AG04450 (cell line): ENCODE measurements around the gene STK10. TPM values are rescaled to one million over a fixed set of nuclear protein-coding genes. Genes with fewer than 3 reads are reported as not detected.

ENCODE experiments used
- CTCF ChIA-PET: fragments of 300-600, 350-600 bp; formaldehyde crosslinking; extraction: SDS; loops from one replicate; lab custom pipeline; 2022; ENCODE audit warnings: antibody characterized with exemption, inconsistent platforms; lab: Charles Lee
- POLR2A ChIA-PET: fragments of 350-600 bp; formaldehyde crosslinking; extraction: SDS; loops from one replicate; lab custom pipeline; 2021; ENCODE audit warnings: antibody characterized with exemption, inconsistent platforms; lab: Yijun Ruan, JAX
- DNase-seq: peaks from one replicate; pipeline ENCODE4 v3.0.0-alpha.2; 2011; ENCODE audit warnings: low read depth, low spot score
- H3K27ac ChIP-seq: one replicate; pipeline ENCODE4 v1.5.1; 2012; ENCODE audit warnings: low read depth, low read length, control low read depth
- H3K27me3 ChIP-seq: one replicate; pipeline ENCODE4 v1.6.0; 2012; ENCODE audit warnings: low read length; ENCODE audit not compliant: control insufficient read depth, insufficient read depth
- H3K4me3 ChIP-seq: 2 replicates; pipeline ENCODE4 v1.5.1; 2011; ENCODE audit warnings: mild to moderate bottlenecking, low read depth, low read length, control low read depth
- H3K9me3 ChIP-seq: 2 replicates; pipeline ENCODE4 v1.5.1; 2012; ENCODE audit warnings: low read length; ENCODE audit not compliant: control insufficient read depth, insufficient read depth
- polyA plus RNA-seq: library from polyadenylated mRNA; depleted of rRNA; stranded (reverse); fragments of >200 nt; gene quantifications from 2 replicates; pipeline ENCODE4 v1.2.3, GENCODE V29; 2011
- TF ChIP-seq, protein P1 (sequence below): IDR thresholded peaks from 2 replicates; pipeline ENCODE4 v1.5.1; 2011; ENCODE audit warnings: low read depth, low read length, control low read depth, inconsistent platforms

STK10 gene
- polyA plus RNA-seq, 1 experiment, result 7.8 TPM

- POLR2A ChIA-PET, result interaction anchor here (0.6 to 1.2 kb wide), 2 partner anchors 66 to 299 kb away, joined by 3 to 4 read pairs; no protein-coding TSS in a partner anchor
- Histone ChIP-seq H3K27me3 (no peaks in the 10 kb centered on the region), H3K9me3 (no peaks in the 10 kb centered on the region), H3K27ac (no peak overlapping the region), H3K4me3 (no peak overlapping the region)
- TF ChIP-seq, protein P1, sequence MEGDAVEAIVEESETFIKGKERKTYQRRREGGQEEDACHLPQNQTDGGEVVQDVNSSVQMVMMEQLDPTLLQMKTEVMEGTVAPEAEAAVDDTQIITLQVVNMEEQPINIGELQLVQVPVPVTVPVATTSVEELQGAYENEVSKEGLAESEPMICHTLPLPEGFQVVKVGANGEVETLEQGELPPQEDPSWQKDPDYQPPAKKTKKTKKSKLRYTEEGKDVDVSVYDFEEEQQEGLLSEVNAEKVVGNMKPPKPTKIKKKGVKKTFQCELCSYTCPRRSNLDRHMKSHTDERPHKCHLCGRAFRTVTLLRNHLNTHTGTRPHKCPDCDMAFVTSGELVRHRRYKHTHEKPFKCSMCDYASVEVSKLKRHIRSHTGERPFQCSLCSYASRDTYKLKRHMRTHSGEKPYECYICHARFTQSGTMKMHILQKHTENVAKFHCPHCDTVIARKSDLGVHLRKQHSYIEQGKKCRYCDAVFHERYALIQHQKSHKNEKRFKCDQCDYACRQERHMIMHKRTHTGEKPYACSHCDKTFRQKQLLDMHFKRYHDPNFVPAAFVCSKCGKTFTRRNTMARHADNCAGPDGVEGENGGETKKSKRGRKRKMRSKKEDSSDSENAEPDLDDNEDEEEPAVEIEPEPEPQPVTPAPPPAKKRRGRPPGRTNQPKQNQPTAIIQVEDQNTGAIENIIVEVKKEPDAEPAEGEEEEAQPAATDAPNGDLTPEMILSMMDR, result no peak
- DNase-seq, result no peak
- CTCF ChIA-PET, result interaction anchor here (0.7 to 2.9 kb wide), 2 partner anchors 15 to 106 kb away, joined by 3 to 17 read pairs; partner anchors contain the start of gene STK10
Measured at GRCh38 chr5:172173564-172174153, 14.4 kb downstream of the STK10 start.

DNA sequence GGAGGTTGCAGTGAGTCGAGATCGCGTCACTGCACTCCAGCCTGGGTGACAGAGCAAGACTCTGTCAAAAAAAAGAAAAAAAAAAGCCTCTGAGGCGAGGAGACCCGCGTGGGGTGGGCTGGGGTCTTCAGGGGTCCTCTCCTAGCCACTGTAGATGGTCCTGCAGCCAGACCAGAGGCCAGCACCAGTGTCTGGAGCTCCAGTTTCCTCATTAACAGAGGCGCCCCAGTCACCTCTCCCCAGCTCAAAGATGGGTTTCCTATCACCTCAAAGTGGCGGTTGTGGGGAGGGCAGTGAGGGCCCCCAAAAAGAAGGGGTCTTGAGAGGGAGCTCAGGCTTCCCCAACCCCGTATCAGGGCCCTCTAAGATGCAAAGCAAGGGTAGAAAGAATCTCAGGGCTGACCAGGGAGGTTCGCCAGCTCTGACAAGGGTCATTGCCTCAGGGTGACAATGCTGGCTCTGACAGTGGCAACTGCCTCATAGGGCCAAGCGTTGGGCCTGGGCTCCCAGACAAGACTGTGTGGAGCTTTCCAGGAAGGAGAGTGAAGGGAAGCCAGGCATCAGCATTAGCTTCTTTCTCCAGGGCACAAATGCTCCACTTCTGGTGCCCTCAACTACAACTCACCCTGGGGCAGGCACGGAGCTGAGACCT, 15.0 kb downstream of the STK10 start:
- Histone ChIP-seq H3K9me3 (no peaks in the 10 kb centered on the region), H3K27me3 (no peaks in the 10 kb centered on the region), H3K4me3 (no peak overlapping the region), H3K27ac (no peak overlapping the region)
- TF ChIP-seq, protein P1, result no peak
- ChIA-PET CTCF (interaction anchor here (0.7 to 2.9 kb wide), 2 partner anchors 16 to 107 kb away, joined by 3 to 17 read pairs; partner anchors contain the start of gene STK10), POLR2A (interaction anchor here (0.6 to 0.7 kb wide), 2 partner anchors 14 to 298 kb away, joined by 3 read pairs; no protein-coding TSS in a partner anchor)
- DNase-seq, result no peak

- Histone ChIP-seq H3K27ac (no peak overlapping the region), H3K9me3 (no peaks in the 10 kb centered on the region), H3K4me3 (no peak overlapping the region), H3K27me3 (no peaks in the 10 kb centered on the region)
- DNase-seq, result no peak
- TF ChIP-seq, protein P1, result no peak
- ChIA-PET CTCF (interaction anchor here (0.8 kb wide), 1 partner anchor 18 kb away, joined by 5 read pairs; no protein-coding TSS in a partner anchor), POLR2A (no interaction called here)
Measured at GRCh38 chr5:172171118-172171517, 16.9 kb downstream of the STK10 start.

GRCh38 chr5:172170251-172170701, 17.7 kb downstream of the STK10 start:
- no peak overlapping the region for H3K4me3 ChIP-seq
- ChIA-PET CTCF (interaction anchor here (0.8 kb wide), 1 partner anchor 19 kb away, joined by 5 read pairs; no protein-coding TSS in a partner anchor), POLR2A (no interaction called here)
- H3K9me3 ChIP-seq, result no peaks in the 10 kb centered on the region
- no peaks in the 10 kb centered on the region for H3K27me3 ChIP-seq
- DNase-seq, result no peak
- TF ChIP-seq, protein P1, result no peak
- H3K27ac ChIP-seq, result no peak overlapping the region

DNA sequence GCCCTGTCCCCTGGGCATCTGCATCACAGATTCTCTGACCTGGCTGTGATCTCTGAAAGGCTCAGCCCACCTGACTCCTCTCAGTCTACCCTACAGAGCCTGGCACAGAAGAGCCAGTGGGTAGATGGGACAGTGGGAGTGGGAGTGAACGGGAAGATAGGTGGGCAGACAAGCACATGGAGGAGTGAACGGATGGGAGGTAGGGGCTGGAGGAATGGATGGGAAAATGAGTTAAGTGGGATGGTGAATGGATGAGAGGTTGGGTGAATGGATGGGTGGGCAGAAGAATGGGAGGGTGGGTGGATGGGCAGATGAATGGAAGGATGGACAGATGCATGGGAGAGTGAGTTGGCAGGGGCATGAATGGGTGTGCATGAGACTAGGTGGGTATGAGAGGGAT, 18.8 kb downstream of the STK10 start:
- H3K27me3 ChIP-seq, result no peaks in the 10 kb centered on the region
- ChIA-PET POLR2A (no interaction called here), CTCF (interaction anchor here (0.8 kb wide), 1 partner anchor 20 kb away, joined by 3 read pairs; no protein-coding TSS in a partner anchor)
- H3K27ac ChIP-seq, result no peak overlapping the region
- TF ChIP-seq, protein P1, result no peak
- no peak for DNase-seq
- H3K9me3 ChIP-seq, result no peaks in the 10 kb centered on the region
- H3K4me3 ChIP-seq, result no peak overlapping the region
